Esophagus squamous epithelium (tissue), 4 donors: ENCODE results near the gene THOC2.

ENCODE experiments used
- CTCF ChIP-seq, 6 experiments: fragments of 450-650 bp in 4 of 6; fragments of 200-600 bp in 2 of 6; sonication (generic) in 2 of 6; IDR thresholded peaks; one replicate each; pipeline ENCODE4 v1.5.1; 2016 to 2019; ENCODE audit warnings: antibody characterized with exemption in 6 of 6, mild to moderate bottlenecking in 4 of 6, moderate library complexity in 4 of 6
- POLR2A ChIP-seq, 4 donors: fragments of 450-650 bp; IDR thresholded peaks; one replicate each; pipeline ENCODE4 v1.6.1; 2017; ENCODE audit warnings: antibody characterized with exemption in 4 of 4, mild to moderate bottlenecking in 4 of 4, moderate library complexity in 3 of 4

- TF ChIP-seq CTCF (IDR thresholded peaks at IDR 0.05), result no peak
- TF ChIP-seq POLR2A (IDR thresholded peaks at IDR 0.05), result no peak
Observed at GRCh38 chrX:123570011-123570590, 162.8 kb downstream of the THOC2 start.
